ENCODE results near the gene IRF2BPL. TPM values are rescaled to one million over a fixed set of nuclear protein-coding genes. Genes with fewer than 3 reads are reported as not detected.
A peak's percentile ranks its signal among the peaks of the same experiment; 100 is the strongest.

IRF2BPL gene
- total RNA-seq, 3 donors from 2014 or later, result 15.1 to 74.1 (median 19.3) TPM

DNA sequence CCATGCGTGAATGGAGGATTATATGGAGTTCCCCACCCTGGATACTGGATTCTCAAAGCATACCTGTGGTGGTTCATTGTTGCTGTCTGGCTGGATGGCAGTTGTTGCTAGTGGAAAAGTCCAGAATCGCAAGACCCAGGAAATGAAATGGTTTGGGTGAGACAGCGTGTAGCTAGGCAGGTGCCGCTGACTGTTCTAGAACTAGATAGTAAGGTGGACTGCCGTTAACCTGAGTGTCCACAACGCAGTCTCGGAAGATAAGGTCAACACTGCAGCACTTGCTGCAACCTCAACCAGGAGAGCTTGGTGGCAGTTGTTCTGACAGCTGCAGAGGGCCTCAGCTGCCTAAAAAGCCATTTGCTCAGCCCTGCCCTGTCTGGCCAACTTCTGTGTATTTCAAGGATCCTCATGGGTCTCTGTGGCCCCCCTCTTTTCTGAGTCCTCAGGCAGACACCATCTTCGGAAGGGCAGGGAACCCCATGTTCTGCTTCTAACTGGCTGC lies 15.5 kb upstream of the IRF2BPL start:
- no peaks in the 10 kb centered on the region for H3K9me3 ChIP-seq
- ATAC-seq (no peak), DNase-seq (no peak)
- TF ChIP-seq, protein P1, sequence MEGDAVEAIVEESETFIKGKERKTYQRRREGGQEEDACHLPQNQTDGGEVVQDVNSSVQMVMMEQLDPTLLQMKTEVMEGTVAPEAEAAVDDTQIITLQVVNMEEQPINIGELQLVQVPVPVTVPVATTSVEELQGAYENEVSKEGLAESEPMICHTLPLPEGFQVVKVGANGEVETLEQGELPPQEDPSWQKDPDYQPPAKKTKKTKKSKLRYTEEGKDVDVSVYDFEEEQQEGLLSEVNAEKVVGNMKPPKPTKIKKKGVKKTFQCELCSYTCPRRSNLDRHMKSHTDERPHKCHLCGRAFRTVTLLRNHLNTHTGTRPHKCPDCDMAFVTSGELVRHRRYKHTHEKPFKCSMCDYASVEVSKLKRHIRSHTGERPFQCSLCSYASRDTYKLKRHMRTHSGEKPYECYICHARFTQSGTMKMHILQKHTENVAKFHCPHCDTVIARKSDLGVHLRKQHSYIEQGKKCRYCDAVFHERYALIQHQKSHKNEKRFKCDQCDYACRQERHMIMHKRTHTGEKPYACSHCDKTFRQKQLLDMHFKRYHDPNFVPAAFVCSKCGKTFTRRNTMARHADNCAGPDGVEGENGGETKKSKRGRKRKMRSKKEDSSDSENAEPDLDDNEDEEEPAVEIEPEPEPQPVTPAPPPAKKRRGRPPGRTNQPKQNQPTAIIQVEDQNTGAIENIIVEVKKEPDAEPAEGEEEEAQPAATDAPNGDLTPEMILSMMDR (IDR thresholded peaks at IDR 0.05), result no peak
- H3K4me3 ChIP-seq, result no peak overlapping the region
- H3K4me1 ChIP-seq (ENCODE audit: low read depth), result peaks cover 62% of the 10 kb centered on the region
- intact Hi-C loops (cut with DNase I, micrococcal nuclease), result loop anchor here in 1 of 2 donors (10.0 kb wide), 1 partner anchor 99 kb away; no protein-coding TSS in a partner anchor
- no peaks in the 10 kb centered on the region for H3K36me3 ChIP-seq (ENCODE audit: low read depth)

DNA sequence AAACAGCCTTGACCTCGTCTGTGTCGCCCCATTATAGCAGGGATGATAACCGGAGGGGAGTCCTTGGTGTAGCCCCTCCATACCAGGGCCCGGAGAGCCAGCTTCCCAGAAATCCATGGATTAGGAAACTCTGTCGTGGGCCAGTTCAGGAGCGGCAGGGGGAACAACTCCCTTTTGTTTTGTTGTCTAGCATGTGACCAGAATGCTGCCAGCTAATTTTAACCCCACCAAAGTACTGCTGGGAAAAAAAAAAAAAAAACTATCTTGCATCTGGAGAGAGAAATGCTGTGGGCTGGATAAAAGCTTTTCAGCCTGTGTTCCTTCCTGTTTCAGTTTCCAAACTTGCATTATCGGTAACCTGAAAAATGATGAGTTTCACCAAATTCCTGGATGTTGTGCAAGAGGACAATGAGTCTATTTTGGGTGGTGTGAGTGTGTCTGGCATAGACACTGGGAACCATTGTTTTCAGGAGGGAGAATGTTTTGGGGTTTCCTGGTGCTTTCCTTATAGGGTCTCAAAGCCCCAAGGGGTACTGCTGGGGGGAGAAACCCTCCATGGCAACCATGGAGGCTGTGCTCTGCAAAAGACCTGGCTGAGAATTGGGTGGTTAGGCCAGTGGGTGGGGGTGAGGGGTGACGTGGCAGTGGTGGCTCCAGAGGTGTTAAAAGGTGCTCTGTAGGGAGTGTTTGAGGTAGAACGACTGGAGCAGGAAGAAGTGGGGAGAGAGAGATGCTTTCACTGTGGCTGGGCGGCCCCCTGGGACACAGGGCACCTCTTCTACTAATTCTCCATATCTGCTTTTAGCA lies 14.9 kb upstream of the IRF2BPL start:
- peak in 2 of 3 donors; percentile 57 to 66 for DNase-seq
- intact Hi-C loops (cut with DNase I, micrococcal nuclease), result loop anchor here in 1 of 2 donors (10.0 kb wide), 1 partner anchor 99 kb away; no protein-coding TSS in a partner anchor
- no peaks in the 10 kb centered on the region for H3K36me3 ChIP-seq (ENCODE audit: low read depth)
- H3K4me3 ChIP-seq, result no peak overlapping the region
- TF ChIP-seq, protein P1 (IDR thresholded peaks at IDR 0.05), result no peak
- no peak for ATAC-seq
- no peaks in the 10 kb centered on the region for H3K9me3 ChIP-seq
- peaks cover 63% of the 10 kb centered on the region for H3K4me1 ChIP-seq (ENCODE audit: low read depth)

DNA sequence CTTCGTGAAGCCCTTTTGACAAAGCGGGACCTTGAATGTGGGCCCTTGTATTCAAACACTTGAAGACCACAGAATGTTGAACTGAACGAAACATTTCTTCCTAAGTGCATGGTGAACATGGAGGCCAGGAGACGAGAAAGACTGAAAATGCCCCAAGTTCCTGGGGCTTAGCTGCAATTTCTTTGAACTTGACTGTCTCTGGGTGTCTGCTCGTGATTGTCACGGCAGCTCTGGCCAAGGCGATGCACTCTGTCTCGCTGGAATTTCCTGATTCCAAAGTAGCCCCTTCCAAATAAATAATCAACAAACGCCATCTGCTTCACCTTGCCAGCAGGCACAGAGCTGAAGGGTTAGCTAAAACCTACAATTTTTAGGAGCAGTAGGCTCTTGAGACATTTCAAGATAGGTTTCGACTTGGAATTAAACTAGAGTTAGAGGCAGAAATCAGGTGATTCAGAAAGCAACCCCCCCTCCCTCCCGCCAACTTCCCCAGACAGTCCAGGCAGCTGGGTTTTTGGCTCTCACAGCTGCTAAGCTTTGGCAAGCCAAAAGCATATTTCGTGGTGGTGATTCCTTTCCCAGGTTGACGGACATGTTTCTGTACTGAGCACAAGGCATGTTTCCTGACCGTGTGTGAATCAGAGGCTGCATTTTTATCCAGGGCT lies 13.5 kb upstream of the IRF2BPL start:
- Histone ChIP-seq H3K4me3 (no peak overlapping the region), H3K36me3 (ENCODE audit: low read depth) (no peaks in the 10 kb centered on the region), H3K4me1 (ENCODE audit: low read depth) (peaks cover 71% of the 10 kb centered on the region), H3K9me3 (no peaks in the 10 kb centered on the region)
- ATAC-seq (no peak), DNase-seq (no peak)
- intact Hi-C loops (cut with DNase I, micrococcal nuclease), result loop anchor here in 1 of 2 donors (10.0 kb wide), 1 partner anchor 97 kb away; no protein-coding TSS in a partner anchor
- TF ChIP-seq, protein P1 (IDR thresholded peaks at IDR 0.05), result no peak

DNA sequence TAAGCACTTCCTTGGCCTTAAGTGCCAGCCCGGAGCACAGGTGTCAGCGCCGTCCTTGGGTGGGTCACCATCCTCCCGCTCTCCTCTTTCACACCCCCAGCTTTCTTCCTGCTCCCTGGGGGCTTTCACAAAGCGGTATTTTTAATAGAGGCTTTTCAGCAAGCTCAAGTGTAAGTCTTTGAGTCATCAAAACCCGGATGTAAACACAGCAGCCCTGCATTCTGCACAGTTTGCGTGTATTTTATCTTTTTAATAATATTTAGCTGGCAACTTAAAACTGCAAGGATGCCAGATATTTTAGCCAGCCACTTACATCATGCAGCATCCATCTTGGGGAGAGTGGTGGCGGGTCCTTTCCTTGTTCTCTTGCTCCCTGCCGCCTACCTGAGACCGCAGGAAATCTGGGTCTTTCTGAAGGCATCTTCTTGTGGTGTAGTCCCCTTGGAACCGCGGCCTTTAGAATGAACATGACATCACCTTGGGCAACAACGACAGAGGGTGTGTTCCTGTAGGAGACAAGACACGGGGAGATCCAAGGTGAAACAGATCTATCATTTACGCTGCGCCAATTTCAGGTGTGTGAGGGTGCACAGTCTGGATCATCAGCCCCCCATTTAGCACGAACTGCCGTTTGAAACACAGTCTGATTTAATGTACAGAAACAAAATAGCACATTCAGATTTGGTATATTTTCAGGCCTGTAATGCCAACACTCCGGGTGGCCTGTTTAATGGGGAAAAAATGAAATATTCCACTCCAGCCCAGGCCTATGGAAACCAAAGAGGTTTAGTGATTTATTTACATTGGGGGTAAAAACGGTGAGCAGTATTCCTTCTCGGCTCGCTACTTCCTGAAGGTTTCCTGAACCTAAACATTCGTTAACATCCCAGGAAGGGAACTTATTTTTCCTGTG lies 12.5 kb upstream of the IRF2BPL start:
- H3K4me1 ChIP-seq (ENCODE audit: low read depth), result peaks cover 63% of the 10 kb centered on the region
- no peaks in the 10 kb centered on the region for H3K9me3 ChIP-seq
- H3K4me3 ChIP-seq, result no peak overlapping the region
- DNase-seq (no peak), ATAC-seq (peak; percentile 24)
- intact Hi-C loops (cut with DNase I, micrococcal nuclease), result loop anchor here in 1 of 2 donors (10.0 kb wide), 1 partner anchor 96 kb away; no protein-coding TSS in a partner anchor
- TF ChIP-seq, protein P1 (IDR thresholded peaks at IDR 0.05), result no peak
- H3K36me3 ChIP-seq (ENCODE audit: low read depth), result no peaks in the 10 kb centered on the region

Data from mucosa of descending colon (tissue), 3 donors.